NCI-H2171 (cell line): ENCODE results near the gene RIN3.

ENCODE experiments used
- DNase-seq: peaks from one replicate; lab custom pipeline; 2025; lab: John Stamatoyannopoulos, UW

Gene RIN3, protein sequence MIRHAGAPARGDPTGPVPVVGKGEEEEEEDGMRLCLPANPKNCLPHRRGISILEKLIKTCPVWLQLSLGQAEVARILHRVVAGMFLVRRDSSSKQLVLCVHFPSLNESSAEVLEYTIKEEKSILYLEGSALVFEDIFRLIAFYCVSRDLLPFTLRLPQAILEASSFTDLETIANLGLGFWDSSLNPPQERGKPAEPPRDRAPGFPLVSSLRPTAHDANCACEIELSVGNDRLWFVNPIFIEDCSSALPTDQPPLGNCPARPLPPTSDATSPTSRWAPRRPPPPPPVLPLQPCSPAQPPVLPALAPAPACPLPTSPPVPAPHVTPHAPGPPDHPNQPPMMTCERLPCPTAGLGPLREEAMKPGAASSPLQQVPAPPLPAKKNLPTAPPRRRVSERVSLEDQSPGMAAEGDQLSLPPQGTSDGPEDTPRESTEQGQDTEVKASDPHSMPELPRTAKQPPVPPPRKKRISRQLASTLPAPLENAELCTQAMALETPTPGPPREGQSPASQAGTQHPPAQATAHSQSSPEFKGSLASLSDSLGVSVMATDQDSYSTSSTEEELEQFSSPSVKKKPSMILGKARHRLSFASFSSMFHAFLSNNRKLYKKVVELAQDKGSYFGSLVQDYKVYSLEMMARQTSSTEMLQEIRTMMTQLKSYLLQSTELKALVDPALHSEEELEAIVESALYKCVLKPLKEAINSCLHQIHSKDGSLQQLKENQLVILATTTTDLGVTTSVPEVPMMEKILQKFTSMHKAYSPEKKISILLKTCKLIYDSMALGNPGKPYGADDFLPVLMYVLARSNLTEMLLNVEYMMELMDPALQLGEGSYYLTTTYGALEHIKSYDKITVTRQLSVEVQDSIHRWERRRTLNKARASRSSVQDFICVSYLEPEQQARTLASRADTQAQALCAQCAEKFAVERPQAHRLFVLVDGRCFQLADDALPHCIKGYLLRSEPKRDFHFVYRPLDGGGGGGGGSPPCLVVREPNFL

DNA sequence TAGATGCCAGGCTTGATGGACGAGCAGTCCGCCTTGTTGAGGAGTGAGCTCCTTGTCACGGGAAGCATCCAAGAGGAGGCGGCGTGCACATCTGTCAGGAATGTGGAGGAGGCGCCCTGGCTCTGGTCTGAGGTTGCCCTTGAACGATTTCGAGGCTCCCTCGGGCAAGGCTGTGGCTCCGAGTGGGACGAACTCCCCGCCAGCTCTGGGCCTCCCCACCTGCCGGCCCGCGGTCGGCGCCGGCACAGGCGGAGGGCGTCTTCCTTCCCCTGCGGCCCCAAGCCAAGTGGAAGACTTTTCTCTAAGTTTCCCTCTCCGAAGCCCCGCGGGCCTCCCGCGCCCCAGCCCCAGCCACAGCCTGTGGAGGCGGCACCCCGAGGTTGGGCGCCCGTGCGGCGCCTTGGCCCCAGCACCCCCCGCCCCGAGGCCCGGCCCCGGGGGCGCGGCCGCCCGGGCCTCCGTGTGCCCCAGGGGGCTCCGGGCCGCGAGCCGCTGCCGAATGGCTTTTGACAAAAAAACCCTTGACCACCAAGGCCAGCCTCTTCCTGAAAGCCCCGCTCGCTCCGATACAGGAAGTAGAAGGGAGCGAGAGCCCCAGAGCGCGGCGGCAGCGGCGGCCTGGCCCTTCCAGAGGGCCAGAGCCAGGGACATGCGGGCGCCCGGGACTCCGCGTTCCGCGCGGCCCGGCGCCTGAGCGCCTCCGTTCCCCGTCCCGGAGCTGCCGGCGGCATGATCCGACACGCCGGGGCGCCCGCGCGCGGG, at the start of gene RIN3:
TSS of gene RIN3 (plus strand) at position 578 of the 762 bp plus-strand sequence. CDS start at position 730, 152 bp downstream.
- DNase-seq = no peak

DNA sequence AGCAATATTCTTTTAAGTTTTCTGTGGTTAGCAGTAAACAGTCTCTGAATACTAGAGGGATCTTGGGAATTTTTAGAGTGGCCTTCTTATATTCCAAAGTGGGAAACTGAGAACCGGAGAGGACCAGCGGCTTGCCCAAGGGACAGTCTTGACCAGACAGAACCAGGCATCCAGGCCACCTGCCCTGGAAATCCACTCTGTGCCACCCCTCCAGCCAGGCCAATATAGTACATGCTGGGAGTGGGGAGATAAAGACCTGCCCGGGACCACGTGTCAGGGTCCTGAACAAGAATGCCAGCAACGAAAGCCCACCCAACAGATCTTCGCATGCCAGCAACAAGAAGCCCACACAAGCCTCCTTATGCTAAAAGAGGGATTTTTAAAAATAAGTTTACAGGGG, 49.4 kb upstream of the RIN3 start:
- DNase-seq = no peak

DNA sequence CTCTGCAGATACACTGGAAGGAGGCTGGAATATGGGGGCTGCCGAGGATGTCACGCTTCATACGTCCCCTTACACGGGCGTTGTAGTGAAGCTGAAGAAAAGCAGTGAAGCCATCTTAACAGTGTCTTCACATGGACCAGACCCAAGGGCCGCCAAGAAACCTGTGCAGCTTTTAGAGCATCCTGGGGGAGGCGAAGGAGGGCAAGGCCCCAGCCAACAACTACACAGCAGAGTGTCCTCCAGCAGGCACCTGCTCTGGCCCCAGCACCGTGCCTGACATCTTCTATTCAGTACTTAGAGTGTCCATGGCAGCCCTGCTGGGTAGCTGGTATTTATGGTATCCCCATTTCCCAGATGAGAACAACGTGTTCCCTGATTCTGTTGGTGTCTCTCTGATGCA, 48.9 kb upstream of the RIN3 start:
- DNase-seq = no peak

DNA sequence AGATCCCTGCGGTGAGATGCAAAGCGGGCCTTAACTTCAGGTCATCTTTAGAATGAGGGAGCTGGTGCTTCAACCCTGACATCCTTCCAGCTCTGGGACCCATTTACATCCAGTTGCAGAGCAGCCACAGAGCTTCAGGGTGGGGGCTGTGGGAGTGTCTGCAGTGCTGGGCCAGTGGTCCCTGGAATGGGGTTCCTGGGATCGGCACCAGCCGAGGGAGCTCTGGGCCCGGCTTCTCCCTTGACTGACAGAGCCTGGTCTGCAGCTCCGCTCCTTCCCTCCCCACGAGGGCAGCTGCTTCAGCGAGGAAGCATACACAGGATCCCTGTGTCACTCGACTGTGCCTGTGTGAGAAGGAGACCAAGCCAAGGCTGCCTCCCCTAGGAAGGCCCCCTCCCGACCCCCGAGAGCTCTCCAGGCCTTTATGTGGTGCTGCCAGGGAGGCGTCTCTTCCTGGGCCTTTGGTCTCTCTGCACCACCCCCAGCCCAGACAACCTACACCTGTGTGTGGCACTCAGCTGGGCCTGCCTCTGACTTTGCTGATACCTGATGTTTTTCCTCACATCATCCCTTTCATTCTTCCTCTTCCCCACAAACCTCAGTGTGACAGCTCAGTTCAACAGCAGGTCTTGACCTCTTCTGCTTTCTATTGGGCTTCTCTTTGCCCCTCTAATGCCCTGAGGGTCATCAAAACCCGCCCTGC, 48.1 kb upstream of the RIN3 start:
- DNase-seq = no peak

DNA sequence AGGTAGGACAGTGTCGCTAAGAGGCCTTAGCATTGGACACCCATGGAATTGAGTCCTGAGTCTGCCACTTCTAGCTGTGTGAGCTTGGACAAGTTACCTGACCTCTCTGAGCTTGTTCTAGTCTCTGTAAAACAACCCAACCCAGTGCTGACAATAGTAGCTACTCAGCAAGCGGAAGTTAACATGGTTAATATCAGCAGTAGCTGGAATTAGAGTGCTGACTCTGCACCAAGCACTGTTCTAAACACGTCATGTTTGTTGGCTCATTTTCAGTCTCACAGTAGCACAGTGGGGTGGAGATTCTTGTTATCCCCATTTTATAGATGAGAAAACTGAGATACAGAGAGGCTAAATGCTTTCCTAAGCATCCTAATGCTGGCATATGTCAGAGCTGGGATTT, 47.5 kb upstream of the RIN3 start:
- DNase-seq = no peak

DNA sequence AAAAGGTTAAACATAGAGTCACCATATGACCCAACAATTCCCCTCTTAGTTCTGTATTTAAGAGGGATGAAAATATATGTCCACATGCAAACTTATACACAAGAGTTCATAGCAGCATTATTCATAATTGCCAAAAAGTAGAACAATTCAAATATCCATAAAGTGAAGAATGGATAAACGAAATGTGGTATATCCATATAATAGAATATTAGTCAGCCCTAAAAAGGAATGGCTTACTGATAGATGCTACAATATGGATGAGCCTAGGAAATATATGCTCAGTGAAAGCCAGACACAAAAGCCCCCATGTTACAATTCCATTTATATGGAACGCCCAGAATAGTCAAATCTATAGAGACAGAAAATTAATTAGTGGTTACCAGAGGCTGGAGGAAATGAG, 44.1 kb upstream of the RIN3 start:
- DNase-seq = no peak

DNA sequence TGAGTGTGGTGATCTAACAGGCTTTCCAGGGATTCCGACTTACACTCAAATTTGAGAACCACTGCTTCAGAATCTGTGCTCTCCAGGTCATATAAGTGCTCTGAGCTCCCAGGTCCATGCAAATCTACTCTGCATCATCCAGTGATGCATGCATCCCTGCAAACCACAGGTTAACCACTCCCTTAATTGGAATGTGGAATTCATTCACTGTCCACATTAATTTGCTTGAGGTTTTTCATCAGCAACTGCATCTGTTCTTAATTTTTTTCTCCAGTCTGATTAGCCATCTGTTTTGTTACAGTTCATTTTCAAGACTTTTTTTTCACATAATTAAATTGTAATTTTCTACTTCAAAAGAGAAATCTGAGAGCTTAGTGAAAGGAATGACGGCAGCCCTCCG, 43.4 kb upstream of the RIN3 start:
- DNase-seq = peak; percentile 28

DNA sequence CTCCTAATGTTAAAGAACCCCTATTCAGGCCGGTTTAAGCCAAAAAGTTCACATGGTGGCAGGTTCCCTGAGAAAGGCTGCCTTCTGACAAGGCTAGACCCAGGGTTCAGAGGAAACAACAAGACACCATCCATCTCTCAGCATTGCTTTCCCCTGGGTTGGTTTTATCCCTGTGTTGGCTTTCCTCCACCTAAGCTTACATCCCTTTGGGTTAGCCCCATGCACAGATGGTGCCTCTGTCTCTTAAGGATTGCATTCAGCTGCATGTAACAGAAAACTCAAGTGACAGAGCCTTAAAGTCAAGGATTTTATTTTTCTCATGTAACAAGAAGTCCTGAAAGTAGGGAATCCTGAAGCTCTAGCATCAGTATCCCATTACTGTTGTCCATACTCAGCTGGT, 42.8 kb upstream of the RIN3 start:
- no peak for DNase-seq

DNA sequence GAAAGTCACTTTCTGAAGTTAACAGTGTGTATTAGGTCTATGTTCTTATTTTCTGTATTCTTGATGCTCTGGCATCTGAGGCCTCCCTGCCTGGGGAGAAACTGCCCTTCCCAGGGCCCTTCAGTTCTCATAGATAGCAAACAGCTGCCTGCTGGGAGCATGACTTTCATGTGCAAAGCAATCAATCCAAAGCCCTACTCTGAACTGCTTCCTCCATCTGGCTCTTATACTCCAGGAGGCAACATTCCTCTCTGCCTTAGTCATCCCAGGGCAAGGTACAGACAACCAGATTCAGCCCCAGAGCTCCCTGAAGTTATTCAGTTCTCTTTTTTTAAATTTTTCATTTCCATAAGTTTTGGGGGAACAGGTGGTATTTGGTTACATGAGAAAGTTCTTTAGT, 41.7 kb upstream of the RIN3 start:
- peak; percentile 14 for DNase-seq

DNA sequence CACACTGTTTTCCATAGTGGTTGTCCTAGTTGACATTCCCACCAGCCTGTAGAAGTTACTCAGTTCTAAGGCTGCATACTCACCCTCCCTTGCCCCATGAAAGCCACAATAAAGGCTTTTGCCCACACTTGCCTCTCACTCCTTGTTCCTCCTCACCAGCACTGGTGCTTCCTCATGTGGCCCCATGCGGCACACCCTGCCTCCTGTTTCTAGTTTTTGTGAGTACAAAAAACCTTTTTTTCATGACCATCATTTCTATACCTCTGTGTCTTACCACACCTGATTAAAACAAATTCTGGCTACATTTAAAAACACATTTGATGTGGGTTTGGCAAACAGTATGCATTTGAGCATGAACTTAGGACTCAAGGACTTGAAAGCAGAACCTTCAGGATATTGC, 40.7 kb upstream of the RIN3 start:
- DNase-seq = no peak

DNA sequence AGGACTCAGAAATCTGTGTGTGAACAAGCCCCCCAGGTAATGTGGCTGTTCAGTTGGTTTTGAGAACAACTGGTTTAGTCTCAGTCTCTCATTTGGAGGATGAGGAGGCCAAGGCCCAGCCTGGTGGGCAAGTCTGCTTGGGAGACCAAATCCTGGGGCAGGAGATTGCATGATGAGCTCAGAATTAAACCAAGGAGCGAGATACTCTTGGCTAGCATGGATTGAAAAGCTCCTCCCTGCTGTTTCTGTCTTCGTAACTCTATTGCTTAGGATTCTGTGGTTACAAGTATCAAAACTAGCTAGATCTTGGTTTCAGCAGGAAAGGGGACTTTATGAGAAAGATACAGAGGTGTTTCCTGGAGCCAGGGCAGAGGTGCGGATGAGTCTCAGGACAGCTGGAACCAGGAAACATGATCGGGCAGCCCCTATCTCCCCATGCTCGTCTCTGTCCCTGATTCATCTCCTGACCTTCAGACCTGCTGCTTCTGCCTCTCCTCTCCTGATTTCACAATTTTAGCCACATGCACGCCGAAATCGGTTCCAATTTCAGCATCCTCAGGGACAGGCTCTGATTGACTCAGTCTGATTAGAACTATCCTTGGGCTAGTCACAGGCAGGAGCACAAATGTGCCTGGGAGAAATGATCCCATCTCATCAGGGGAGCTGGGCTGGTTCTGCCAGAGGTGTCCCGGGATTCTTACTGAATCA, 40.2 kb upstream of the RIN3 start:
- DNase-seq = no peak

DNA sequence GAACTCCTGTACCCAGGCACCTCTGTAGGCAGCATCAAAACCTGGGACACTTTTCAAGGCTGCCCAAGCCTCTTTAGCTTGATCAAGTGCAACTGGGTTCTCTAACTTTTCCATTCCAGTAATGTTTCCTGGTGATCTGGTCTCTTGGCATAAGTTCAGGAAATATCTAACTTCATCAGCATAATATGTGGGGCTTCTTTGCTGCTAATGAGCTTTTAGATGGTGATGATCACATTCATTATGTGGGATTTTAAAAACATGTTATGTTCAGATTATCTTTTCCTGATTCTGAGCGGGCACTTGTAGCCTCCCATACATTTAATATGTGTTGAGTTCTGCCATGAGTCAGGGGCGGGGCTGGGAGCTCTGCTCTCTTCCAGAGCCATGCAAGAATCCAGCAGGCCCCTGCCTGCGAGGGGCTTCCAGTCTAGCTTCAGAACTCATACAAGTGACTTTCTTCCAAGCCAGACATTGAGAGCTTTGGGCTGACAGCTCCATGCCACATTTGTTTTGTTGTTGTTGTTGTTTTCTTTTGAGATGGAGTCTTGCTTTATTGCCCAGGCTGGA, 39.5 kb upstream of the RIN3 start:
- DNase-seq = no peak

DNA sequence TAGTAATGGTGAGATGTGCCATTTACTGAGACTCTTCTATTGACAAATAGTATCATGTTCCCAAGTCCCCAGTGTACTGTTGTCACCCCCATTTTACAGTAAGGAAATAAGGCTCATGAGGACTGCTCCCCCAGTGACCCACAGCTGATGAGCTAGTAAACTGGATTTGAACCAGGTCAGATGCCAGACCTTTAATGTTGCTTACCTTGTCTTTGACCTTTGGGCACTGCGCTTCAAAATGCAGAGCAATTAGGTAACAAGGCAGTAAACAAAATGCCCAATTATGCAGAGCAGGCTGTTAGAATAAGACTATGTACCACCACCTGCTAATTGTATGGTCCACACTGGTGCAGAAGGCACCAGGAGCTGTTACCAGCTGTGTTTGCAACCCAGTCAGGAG, 38.5 kb upstream of the RIN3 start:
- DNase-seq = no peak

DNA sequence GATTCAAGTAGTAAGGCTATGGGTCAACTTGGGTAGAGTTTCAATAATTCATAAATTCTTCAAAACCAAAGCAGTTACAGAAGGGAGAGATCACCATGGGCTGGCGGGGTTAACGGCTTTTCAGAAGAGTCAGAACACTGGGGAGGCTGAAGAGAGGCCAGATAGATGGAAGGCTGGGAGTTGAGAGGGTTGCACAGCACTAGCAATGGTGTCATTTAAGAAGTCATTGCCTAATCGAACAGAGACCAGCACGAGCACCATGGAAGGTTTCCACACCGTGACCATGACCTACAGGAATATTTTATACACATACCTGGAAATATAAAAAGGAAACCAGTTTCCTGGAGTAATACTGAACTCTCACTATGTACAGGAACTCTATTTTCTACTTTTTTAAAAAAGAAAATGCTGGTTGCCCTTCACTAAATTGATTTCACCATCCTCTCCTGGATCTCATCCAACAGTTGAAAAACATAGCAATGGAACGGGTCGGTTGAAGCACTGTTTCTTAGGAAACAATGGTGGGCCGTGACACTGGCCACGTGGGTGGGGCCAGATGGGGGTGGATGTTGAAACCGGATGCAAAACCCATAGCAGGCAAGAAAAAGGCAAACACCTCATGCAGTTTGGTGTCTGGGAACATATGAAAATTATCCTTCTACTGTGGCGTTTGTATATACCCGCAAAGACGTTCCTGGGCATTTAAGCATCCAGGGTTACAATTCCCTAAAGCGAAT, 38.0 kb upstream of the RIN3 start:
- DNase-seq = no peak

DNA sequence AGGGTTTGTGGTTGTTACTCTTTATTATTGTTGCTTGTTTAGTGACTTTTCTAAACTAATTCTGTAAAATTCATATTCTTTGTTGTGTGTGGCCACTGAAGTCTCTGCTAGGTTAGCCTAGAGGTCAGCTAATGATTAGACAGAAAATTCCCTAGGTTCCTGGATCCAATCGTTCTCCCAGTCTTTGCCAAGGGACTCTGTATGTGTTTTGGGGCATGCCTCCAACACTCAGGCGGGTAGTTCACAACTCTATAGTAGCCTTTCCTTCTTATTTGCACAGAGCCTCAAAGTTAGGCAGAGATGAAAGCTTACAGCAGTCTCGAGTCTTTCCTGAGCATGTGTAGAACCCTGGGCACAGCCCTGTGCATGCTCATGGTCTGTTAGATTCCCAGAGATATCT, 32.7 kb upstream of the RIN3 start:
- no peak for DNase-seq

DNA sequence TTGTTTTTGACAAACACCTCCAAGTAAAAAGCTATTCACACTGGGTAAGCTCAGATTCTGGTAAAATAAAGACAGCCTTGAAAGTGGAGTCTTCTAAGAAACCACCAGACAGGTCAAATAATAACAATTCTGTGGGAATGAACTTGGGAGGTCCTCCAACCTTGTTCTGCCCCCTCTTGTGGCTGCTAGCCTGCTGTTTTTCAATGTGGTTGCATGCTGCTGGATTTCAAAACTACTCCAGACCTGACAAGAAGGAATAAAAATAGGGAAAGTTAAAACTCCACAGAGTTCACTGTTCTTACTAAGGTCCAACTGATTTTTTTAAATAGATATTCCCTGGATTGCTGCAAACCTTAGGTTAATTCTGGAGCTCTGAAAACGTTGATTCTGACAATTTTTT, 32.2 kb upstream of the RIN3 start:
- no peak for DNase-seq

DNA sequence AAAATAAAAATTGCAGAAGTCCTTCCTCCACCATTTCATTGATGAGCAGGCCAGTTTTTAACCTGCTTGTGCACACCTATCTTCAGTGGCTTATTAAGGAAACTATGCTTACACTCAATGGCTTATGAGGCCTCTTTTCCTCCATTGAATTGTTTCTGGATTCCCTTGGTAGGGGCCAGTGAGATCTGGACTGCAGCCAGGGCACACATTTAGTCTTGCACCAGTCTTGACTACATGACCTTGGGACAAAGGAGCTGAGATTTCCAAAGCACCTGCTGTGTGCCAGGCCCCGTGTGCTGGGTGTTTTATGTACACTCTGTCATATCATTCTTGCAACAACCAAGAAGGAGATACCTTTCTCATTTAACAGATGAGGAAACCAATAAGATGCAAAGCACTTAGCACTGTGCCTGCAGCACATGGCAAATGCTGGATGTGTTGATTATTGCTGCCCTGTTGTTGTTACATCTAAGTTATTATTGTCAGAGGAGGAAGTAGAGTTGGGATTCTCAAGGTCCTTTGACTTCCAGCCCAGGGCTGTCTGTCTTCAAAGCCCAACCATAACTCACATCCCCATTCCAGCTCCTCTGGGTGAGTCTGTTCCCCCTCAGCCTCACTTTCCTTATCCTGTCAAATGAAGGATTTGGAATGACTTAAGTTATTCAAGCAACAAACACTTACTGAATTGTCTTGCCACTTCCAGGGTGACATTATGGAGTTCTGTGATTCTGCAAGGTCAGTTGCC, 31.6 kb upstream of the RIN3 start:
- no peak for DNase-seq

DNA sequence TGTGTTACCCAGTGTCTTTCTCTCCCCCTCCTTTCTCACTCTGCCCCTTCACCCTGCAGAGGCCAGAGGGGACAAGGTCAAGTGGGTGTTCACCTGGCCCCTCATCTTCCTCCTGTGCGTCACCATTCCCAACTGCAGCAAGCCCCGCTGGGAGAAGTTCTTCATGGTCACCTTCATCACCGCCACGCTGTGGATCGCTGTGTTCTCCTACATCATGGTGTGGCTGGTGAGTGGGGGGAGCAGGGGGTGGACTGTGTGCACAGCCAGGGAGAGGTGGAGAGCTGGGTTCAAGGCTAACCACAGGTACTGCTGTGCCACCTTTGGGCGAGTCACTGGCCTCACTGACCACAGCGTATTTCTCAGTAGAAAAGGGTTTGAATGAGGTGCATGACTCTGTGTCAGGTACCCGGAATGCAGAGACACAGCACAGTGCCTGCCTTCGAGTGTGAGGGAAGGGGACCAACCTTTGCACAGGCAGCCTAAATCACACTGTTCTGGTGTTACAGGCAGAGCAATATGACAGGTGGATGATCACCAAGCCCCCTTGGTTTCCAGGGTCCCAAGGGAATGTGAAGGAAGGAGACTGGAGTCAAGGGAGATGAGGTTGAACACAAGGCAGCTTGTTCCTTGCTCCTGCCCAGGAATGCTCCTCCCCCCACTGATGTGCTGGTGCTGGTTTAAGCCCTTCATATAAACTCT, 30.8 kb upstream of the RIN3 start:
- no peak for DNase-seq
